Transverse colon (tissue), 4 donors: Measurements from ENCODE around the gene NUTF2. TPM values are rescaled to one million over a fixed set of nuclear protein-coding genes. Genes with fewer than 3 reads are reported as not detected.
"Not testable (repeated sequence)": the region's sequence is repeated elsewhere in the genome, so short reads cannot be mapped to it uniquely, and the experiment has no call there.

Experiments
- DNase-seq: peaks from one replicate; pipeline ENCODE4 v3.0.0-alpha.2; 2019
- H3K27ac ChIP-seq, 4 donors: fragments of 200-600 bp; sonication (generic); 2 replicates each; pipeline ENCODE4 v1.5.1; 2016 to 2018; ENCODE audit warnings: inconsistent platforms in 4 of 4
- H3K27me3 ChIP-seq: fragments of 200-600 bp; sonication (generic); 2 replicates; pipeline ENCODE4 v1.5.1; 2017; ENCODE audit warnings: inconsistent platforms
- H3K36me3 ChIP-seq, 4 donors: fragments of 200-600 bp; sonication (generic); 2 replicates each; pipeline ENCODE4 v1.5.1; 2017 to 2019; ENCODE audit warnings: inconsistent platforms in 4 of 4
- H3K4me1 ChIP-seq, 4 donors: fragments of 200-600 bp; sonication (generic); 2 replicates each; pipeline ENCODE4 v1.5.1; 2017 to 2020; ENCODE audit warnings: inconsistent platforms in 4 of 4
- H3K4me3 ChIP-seq, 4 donors: fragments of 200-600 bp; sonication (generic); 1 replicate in 1 of 4; 2 replicates in 3 of 4; pipeline versions ENCODE4 v1.5.1 to v1.6.1; 2017 to 2019; ENCODE audit warnings: inconsistent platforms in 4 of 4
- H3K9me3 ChIP-seq, 2 donors: fragments of 200-600 bp; sonication (generic); 2 replicates each; pipeline ENCODE4 v1.5.1; 2017 to 2019; ENCODE audit warnings: inconsistent platforms in 2 of 2
- CTCF ChIP-seq, 5 experiments: fragments of 200-600 bp in 3 of 5; fragments of 450-650 bp in 2 of 5; sonication (generic) in 3 of 5; IDR thresholded peaks; 1 replicate in 2 of 5; 2 replicates in 3 of 5; pipeline ENCODE4 v1.5.1; 2016 to 2017; ENCODE audit warnings: antibody characterized with exemption in 5 of 5, inconsistent platforms in 3 of 5, mild to moderate bottlenecking in 2 of 5, moderate library complexity in 1 of 5
- EP300 ChIP-seq: sonication (generic); formaldehyde crosslinking; IDR thresholded peaks from one replicate; pipeline ENCODE4 v1.6.1; 2017; ENCODE audit warnings: antibody characterized with exemption, low read depth
- POLR2A ChIP-seq: fragments of 450-650 bp; IDR thresholded peaks from one replicate; pipeline ENCODE4 v1.6.1; 2016; ENCODE audit warnings: antibody characterized with exemption, mild to moderate bottlenecking, moderate library complexity
- POLR2AphosphoS5 ChIP-seq, 3 donors: sonication (generic); formaldehyde crosslinking; IDR thresholded peaks; one replicate each; pipeline ENCODE4 v1.6.1; 2016; ENCODE audit warnings: antibody characterized with exemption in 3 of 3
- WGBS, 2 donors: methylation state at CpG; one replicate each; pipeline ENCODE4 v1.1.5; 2018; ENCODE audit warnings: low coverage in 1 of 2; 5-methylcytosine and 5-hydroxymethylcytosine counted together
- in situ Hi-C, 4 donors: fragments of 200-750 bp; cut with MboI; loops; one replicate each; pipeline versions ENCODE4 v1.15.0 to v1.15.1; 2017; ENCODE audit warnings: low sequenced_read_pairs in 3 of 4, low pct_ligation_motif_present in 1 of 4, low pct_unique_long_range_greater_than_20kb in 1 of 4
- intact Hi-C: fragments of 100-400 bp; cut with DNase I; formaldehyde crosslinking; loops from one replicate; pipeline ENCODE4 v1.15.1; 2023; ENCODE audit warnings: low total_unique reads
- total RNA-seq, 4 donors: library from RNA; depleted of rRNA; stranded (reverse); fragments of >200 nt; gene quantifications; one replicate each; pipeline ENCODE4 v1.1.0, GENCODE V29; 2016

The NUTF2 gene
- total RNA-seq, 4 donors from 2014 or later: 75.2 to 131 (median 89.0) TPM

GRCh38 chr16:67909056-67909742 is 62.5 kb downstream of the NUTF2 start:
- Histone ChIP-seq H3K36me3 (peaks cover 0 to 5% (median 0%) of the 10 kb centered on the region in 4 donors), H3K4me3 (no peak overlapping the region), H3K9me3 (no peaks in the 10 kb centered on the region), H3K27me3 (no peaks in the 10 kb centered on the region), H3K4me1 (no peaks in the 10 kb centered on the region), H3K27ac (no peak overlapping the region)
- DNase-seq: no peak
- WGBS, 2 donors: 95% methylated on average over 36 of the region's 36 CpGs; no CpG with 5 or more reads in 1 of the 2 donors
- TF ChIP-seq POLR2AphosphoS5 (IDR thresholded peaks at IDR 0.05) (no peak), POLR2A (no peak), CTCF (IDR thresholded peaks at IDR 0.05) (no peak), EP300 (no peak)
- intact Hi-C loops: no loop called here
- in situ Hi-C loops: no loop called here

DNA sequence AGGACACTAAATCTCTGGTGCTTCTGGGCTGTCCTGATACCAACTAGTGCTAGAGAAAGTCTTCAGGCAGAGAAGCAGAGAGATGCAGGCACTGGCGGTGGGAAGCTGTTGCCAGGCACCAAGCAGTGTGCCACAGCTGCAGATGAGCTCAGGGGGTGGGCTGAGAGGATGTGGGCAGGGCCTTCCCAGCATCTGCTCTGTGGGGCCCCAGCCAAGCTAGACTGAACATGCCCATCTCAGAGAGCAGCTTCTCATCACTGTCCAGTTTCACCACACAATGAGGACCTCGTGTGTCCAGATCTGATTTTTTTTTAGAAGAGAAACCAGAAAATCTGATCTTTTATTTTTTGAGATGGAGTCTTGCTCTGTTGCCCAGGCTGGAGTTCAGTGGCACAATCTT is 63.4 kb downstream of the NUTF2 start:
- DNase-seq: no peak
- Histone ChIP-seq H3K4me3 (no peak overlapping the region), H3K9me3 (no peaks in the 10 kb centered on the region), H3K4me1 (peaks cover 0 to 1% (median 0%) of the 10 kb centered on the region in 4 donors), H3K27me3 (no peaks in the 10 kb centered on the region), H3K27ac (no peak overlapping the region), H3K36me3 (peaks cover 0 to 5% (median 0%) of the 10 kb centered on the region in 4 donors)
- WGBS, 2 donors: 63% methylated on average over 2 of the region's 2 CpGs; no CpG with 5 or more reads in 1 of the 2 donors
- in situ Hi-C loops: no loop called here
- intact Hi-C loops: no loop called here
- TF ChIP-seq POLR2AphosphoS5 (IDR thresholded peaks at IDR 0.05): no peak

GRCh38 chr16:67914758-67915495 is 68.2 kb downstream of the NUTF2 start:
- H3K9me3 ChIP-seq: no peaks in the 10 kb centered on the region
- 84 to 100% methylated on average over 3 to 7 of the region's 7 CpGs for WGBS, 2 donors
- H3K4me1 ChIP-seq: peaks cover 6 to 31% (median 14%) of the 10 kb centered on the region in 4 donors
- H3K4me3 ChIP-seq: no peak overlapping the region
- in situ Hi-C loops: no loop called here
- intact Hi-C loops: no loop called here
- TF ChIP-seq POLR2A (no peak), EP300 (no peak), POLR2AphosphoS5 (IDR thresholded peaks at IDR 0.05) (no peak), CTCF (IDR thresholded peaks at IDR 0.05) (no peak)
- peaks cover 0 to 4% (median 0%) of the 10 kb centered on the region in 4 donors for H3K36me3 ChIP-seq
- H3K27ac ChIP-seq: no peak overlapping the region
- no peaks in the 10 kb centered on the region for H3K27me3 ChIP-seq
- no peak for DNase-seq

- WGBS, 2 donors: 95% methylated on average over 2 of the region's 2 CpGs; no CpG with 5 or more reads in 1 of the 2 donors
- DNase-seq, intact Hi-C loops, H3K4me3 ChIP-seq, H3K27me3 ChIP-seq, H3K36me3 ChIP-seq, H3K9me3 ChIP-seq, in situ Hi-C loops, H3K27ac ChIP-seq: not testable (repeated sequence)
- peaks cover 6 to 31% (median 14%) of the 10 kb centered on the region in 4 donors for H3K4me1 ChIP-seq
Measured at GRCh38 chr16:67915496-67915769, 68.7 kb downstream of the NUTF2 start.

DNA sequence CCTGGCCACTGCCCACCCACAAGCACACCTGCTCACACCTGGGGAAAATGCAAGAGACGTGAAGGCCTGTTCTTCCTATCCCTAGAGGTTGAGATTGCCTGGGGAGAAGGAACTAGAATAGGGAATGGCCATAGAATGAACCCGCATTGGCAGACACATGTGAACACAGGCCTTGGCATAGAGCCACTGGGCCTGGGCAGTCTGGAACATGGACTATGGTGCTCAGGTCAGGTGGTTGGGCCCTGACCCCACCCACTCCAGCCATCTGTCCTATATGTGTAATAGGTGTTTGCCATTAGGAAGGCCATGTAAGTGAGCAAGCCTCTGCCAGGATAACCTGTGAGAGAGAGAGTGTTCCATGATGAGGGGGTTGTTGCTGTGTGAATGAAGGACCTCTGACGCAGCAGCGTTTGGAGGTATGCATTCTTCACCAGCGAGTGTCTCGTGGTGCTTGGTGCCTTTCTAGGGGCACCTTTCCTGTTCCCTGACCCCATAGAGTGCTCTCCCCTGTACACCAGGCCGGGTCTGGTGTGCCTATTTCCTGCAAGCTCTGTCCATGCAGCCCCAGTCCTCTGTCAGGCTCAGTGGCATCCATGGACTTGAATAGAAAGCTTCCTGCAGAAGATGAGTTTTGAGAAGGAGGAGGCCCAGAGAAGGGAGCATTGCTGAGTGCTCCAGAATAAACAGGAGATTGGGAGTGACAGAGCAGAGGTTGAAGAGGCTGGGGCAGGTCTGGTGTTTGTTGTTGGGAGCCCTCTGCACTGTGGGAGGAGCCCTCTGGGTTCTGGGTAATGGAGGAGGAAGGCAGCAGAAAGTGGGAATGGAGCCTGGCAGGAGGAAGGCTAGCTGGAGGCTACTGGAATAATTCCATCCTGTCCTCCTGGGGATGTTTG is 69.3 kb downstream of the NUTF2 start:
- TF ChIP-seq CTCF (IDR thresholded peaks at IDR 0.05): no peak
- no peak for TF ChIP-seq POLR2AphosphoS5 (IDR thresholded peaks at IDR 0.05)
- TF ChIP-seq POLR2A: no peak
- no peak for TF ChIP-seq EP300
- Histone ChIP-seq H3K4me3 (no peak overlapping the region), H3K9me3 (no peaks in the 10 kb centered on the region), H3K27ac (no peak overlapping the region), H3K36me3 (no peaks in the 10 kb centered on the region), H3K4me1 (peaks cover 6 to 31% (median 14%) of the 10 kb centered on the region in 4 donors), H3K27me3 (no peaks in the 10 kb centered on the region)
- DNase-seq: peak; percentile 52
- 84% methylated on average over 7 of the region's 7 CpGs; no CpG with 5 or more reads in 1 of the 2 donors for WGBS, 2 donors
- intact Hi-C loops: no loop called here
- in situ Hi-C loops: no loop called here
